Urothelium cell line (cell line): ENCODE data around the gene UBE2K.
"Not testable (repeated sequence)": the region's sequence is repeated elsewhere in the genome, so short reads cannot be mapped to it uniquely, and the experiment has no call there.

ENCODE experiments used
- DNase-seq: peaks from one replicate; pipeline ENCODE4 v3.0.0; 2011; ENCODE audit warnings: low spot score, mixed read lengths
- FAIRE-seq: peaks from 2 replicates; lab custom pipeline; 2011; peaks lifted over from hg19 to GRCh38; lab: Jason Lieb, UNC

Gene UBE2K, protein sequence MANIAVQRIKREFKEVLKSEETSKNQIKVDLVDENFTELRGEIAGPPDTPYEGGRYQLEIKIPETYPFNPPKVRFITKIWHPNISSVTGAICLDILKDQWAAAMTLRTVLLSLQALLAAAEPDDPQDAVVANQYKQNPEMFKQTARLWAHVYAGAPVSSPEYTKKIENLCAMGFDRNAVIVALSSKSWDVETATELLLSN

GRCh38 chr4:39697740-39698423 lies at the start of gene UBE2K:
TSS of gene UBE2K (plus strand) at chr4:39698136. CDS start at chr4:39698328, 192 bp downstream.
- FAIRE-seq: peak; percentile 91
- peak; percentile 99 for DNase-seq

- FAIRE-seq (no peak), DNase-seq (no peak)
Observed at GRCh38 chr4:39648213-39648612, 49.7 kb upstream of the UBE2K start.

- FAIRE-seq (no peak), DNase-seq (no peak)
Observed at GRCh38 chr4:39648827-39649558, 48.9 kb upstream of the UBE2K start.

DNA sequence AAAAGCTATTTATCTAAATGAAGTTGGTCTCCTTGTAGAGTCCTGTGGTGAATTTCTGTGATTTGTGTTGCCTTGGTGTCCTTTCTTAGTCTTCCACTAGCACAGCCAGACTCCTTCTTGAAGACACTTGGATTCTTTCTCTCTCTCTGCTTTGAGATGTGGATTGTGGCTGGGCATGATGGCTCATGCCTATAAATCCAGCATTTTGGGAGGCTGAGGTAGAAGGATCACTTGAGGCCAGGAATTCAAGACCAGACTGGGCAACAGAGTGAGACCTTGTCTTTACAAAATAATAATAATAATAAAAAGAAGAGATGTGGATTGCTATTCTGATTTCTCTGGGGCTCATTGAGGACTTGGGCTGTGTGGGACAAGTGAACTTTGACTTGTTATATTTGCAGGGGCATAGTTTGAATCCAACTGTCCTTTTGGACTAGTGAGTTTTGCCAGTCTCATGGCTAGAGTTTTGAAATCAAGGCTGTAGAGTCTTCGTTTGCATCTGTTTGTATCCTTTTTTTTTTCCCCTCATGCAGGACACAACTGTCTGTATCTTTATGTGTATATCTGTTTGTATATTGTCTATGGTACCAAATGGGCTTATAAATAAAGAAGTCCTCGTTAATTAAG lies 48.2 kb upstream of the UBE2K start:
- FAIRE-seq (no peak), DNase-seq (no peak)

DNA sequence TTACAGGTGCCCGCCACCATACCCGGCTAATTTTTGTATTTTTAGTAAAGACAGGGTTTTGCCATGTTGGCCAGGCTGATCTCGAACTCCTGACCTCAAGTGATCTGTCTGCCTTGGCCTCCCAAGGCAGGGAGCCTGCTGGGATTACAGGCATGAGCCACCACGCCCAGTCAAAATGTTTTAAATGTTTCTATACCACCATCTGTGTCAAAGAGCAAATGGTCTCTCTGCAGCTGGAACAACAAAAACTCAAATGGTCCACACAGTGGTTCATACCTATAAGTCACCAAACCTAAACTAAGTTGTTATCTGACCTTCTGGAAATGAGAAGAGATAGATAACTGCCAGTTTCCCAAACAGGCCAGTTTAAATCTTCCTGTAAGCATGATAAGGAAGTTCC lies 46.4 kb upstream of the UBE2K start:
- not testable (repeated sequence) for FAIRE-seq, DNase-seq

- FAIRE-seq (no peak), DNase-seq (no peak)
Observed at GRCh38 chr4:39655211-39655610, 42.7 kb upstream of the UBE2K start.

GRCh38 chr4:39655876-39656275 lies 42.1 kb upstream of the UBE2K start:
- no peak for DNase-seq
- no peak for FAIRE-seq

- not testable (repeated sequence) for DNase-seq, FAIRE-seq
Observed at GRCh38 chr4:39656638-39657037, 41.3 kb upstream of the UBE2K start.

GRCh38 chr4:39657465-39657864 lies 40.5 kb upstream of the UBE2K start:
- no peak for DNase-seq
- FAIRE-seq: no peak

DNA sequence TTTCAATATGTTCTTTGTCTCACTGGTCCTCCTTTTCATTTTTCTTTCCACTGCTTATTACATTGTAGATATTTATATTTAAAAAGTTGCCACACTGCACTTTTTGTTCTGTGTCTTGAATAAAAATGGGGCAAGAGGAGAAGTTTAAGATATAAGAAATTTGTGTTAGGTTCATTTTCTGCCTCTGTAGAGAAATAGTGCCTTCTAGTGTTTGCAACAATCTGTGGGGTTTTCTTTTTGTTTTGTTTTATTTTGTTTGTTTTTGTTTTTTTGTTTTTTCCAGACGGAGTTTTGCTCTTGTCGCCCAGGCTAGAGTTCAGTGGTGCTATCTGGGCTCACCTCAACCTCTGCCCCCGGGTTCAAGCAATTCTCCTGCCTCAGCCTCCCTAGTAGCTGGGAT lies 39.2 kb upstream of the UBE2K start:
- DNase-seq (no peak), FAIRE-seq (no peak)

DNA sequence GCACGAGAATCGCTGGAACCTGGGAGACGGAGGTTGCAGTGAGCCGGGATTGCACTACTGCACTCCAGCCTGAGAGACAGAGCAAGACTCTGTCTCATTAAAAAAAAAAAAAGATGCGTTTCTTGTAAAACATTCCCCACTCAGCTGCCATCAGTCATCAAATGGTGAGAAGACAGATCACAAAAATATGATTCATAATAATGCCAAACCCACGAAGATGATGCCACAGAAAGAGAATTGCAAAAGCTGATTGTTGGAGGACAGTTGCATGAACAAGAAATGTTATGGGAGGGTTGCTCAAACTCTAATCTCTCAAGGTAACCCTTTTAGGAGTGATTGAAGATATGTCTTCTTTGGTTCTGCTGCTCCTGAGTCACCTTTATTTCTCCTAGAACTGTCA lies 37.9 kb upstream of the UBE2K start:
- FAIRE-seq: no peak
- no peak for DNase-seq

DNA sequence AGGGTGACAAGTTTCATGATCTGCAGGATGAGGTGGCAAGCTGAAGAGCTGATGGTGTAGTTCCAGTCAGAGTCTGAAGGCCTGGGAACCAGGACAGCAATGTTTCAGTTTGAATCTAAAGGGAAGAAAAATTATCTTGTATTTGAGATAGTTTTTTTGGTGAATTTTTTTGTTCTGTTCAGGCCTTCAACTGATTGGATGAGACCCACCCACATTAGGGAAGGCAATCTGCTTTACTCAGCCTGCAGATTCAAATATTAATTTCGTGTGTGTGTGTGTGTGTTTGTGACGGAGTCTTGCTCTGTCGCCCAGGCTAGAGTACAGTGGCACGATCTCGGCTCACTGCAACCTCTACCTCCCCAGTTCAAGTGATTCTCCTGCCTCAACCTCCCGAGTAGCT lies 37.2 kb upstream of the UBE2K start:
- DNase-seq (no peak), FAIRE-seq (no peak)

DNA sequence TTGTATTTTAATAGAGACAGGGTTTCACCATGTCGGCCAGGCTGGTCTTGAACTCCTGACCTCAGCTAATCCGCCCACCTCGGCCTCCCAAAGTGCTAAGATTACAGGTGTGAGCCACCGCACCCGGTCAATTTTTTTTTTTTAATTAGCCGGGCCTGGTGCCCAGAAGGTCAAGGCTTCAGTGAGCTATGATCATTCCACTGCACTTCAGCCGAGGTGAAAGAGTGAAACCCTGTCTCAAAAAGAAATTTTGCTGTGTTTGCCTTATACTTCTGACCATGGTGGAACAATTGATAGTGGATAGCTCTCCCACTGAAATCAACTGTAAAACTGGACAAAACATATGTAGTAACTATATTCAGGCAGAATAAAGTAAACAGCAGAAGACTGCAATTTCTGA lies 35.3 kb upstream of the UBE2K start:
- DNase-seq: no peak
- FAIRE-seq: no peak

- FAIRE-seq (peak; percentile 76), DNase-seq (no peak)
Observed at GRCh38 chr4:39664828-39665731, 32.9 kb upstream of the UBE2K start.

GRCh38 chr4:39667706-39668105 lies 30.2 kb upstream of the UBE2K start:
- no peak for FAIRE-seq

GRCh38 chr4:39668887-39669286 lies 29.0 kb upstream of the UBE2K start:
- FAIRE-seq: no peak
- DNase-seq: no peak

More at GRCh38 chr4:39667706-39668105, 30.2 kb upstream of the UBE2K start:
- no peak for DNase-seq

DNA sequence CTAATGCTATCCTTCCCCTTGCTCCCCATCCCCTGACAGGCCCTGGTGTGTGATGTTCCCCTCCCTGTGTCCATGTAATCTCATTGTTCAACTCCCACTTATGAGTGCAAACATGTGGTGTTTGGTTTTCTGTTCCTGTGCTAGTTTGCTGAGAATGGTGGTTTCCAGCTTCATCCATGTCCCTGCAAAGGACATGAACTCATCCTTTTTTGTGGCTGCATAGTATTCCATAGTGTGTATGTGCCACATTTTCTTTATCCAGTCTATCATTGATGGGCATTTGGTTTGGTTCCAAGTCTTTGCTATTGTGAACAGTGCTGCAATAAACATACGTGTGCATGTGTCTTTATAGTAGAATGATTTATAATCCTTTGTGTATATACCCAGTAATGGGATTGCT lies 27.6 kb upstream of the UBE2K start:
- FAIRE-seq: not testable (repeated sequence)

GRCh38 chr4:39675681-39676080 lies 22.3 kb upstream of the UBE2K start:
- FAIRE-seq, DNase-seq: not testable (repeated sequence)

More for the DNA sequence above, 27.6 kb upstream of the UBE2K start:
- not testable (repeated sequence) for DNase-seq

DNA sequence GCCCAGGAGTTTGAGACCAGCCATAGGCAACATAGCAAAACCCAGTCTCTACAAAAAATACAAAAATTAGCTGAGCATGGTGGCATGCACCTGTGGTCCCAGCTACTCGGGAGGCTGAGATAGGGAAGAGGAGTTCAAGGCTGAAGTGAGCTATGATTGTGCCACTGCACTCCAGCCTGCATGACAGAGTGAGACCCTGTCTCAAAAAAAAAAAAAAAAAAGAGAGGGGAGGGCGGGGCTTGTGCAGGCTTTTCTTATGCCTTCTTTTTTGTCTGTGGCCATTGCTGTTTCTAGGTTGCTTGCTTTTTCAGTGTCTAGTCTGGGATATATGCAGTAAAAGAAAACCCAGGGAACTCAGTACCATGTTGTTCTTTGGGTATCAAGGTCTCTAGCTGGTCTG lies 16.9 kb upstream of the UBE2K start:
- DNase-seq, FAIRE-seq: not testable (repeated sequence)

DNA sequence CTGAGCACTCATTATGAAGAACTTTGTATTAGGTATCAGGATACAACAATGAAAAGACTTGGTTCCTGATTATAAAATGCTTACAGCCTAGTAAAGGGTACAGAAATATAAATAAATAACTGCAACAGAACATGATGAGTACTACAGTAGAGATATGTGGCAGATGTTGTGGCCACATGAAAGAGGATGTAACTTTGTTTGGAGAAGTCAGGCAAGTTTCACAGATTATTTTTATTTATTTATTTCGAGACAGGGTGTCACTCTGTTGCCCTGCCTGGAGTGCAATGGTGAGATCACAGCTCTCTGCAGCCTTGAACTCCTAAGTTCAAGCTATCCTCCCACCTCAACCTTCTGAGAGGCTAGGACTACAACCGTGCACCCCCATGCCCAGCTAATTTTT lies 15.8 kb upstream of the UBE2K start:
- no peak for FAIRE-seq
- DNase-seq: no peak
